Measurements from ENCODE around the gene LAMA5. TPM values are rescaled to one million over a fixed set of nuclear protein-coding genes. Genes with fewer than 3 reads are reported as not detected.

The LAMA5 gene
- total RNA-seq, 1 donor from 2014 or later, result 18.6 TPM

- no peak for DNase-seq (ENCODE audit: low read depth in 2 of 2)
Measured at GRCh38 chr20:62360854-62361798, 6.0 kb downstream of the LAMA5 start.

GRCh38 chr20:62359491-62360121 lies 7.5 kb downstream of the LAMA5 start:
- DNase-seq (ENCODE audit: low read depth in 2 of 2), result peak in 1 of 2 donors; percentile 81

GRCh38 chr20:62359043-62359490 lies 8.0 kb downstream of the LAMA5 start:
- no peak for DNase-seq (ENCODE audit: low read depth in 2 of 2)

- peak in 1 of 2 donors; percentile 77 for DNase-seq (ENCODE audit: low read depth in 2 of 2)
Measured at GRCh38 chr20:62358171-62359042, 8.7 kb downstream of the LAMA5 start.

GRCh38 chr20:62357681-62358080 lies 9.4 kb downstream of the LAMA5 start:
- DNase-seq (ENCODE audit: low read depth in 2 of 2), result no peak

- DNase-seq (ENCODE audit: low read depth in 2 of 2), result peak; percentile 43 to 89
Measured at GRCh38 chr20:62357187-62357667, 9.9 kb downstream of the LAMA5 start.

GRCh38 chr20:62356589-62357186 lies 10.4 kb downstream of the LAMA5 start:
- no peak for DNase-seq (ENCODE audit: low read depth in 2 of 2)

GRCh38 chr20:62355878-62356588 lies 11.1 kb downstream of the LAMA5 start:
- no peak for DNase-seq (ENCODE audit: low read depth in 2 of 2)

- DNase-seq (ENCODE audit: low read depth in 2 of 2), result peak in 1 of 2 donors; percentile 51
Measured at GRCh38 chr20:62355516-62355877, 11.6 kb downstream of the LAMA5 start.

GRCh38 chr20:62354811-62355341 lies 12.2 kb downstream of the LAMA5 start:
- no peak for DNase-seq (ENCODE audit: low read depth in 2 of 2)

- no peak for DNase-seq (ENCODE audit: low read depth in 2 of 2)
Measured at GRCh38 chr20:62354031-62354808, 12.9 kb downstream of the LAMA5 start.

GRCh38 chr20:62353289-62354030 lies 13.7 kb downstream of the LAMA5 start:
- no peak for DNase-seq (ENCODE audit: low read depth in 2 of 2)

GRCh38 chr20:62352402-62353288 lies 14.5 kb downstream of the LAMA5 start:
- DNase-seq (ENCODE audit: low read depth in 2 of 2), result no peak

GRCh38 chr20:62351469-62352401 lies 15.4 kb downstream of the LAMA5 start:
- DNase-seq (ENCODE audit: low read depth in 2 of 2), result no peak

GRCh38 chr20:62350629-62351422 lies 16.3 kb downstream of the LAMA5 start:
- DNase-seq (ENCODE audit: low read depth in 2 of 2), result no peak

All from dermis microvascular lymphatic vessel endothelial cell (primary cell).